SH-SY5Y (cell line): ENCODE measurements around the gene DISC1.

Experiments
- GATA2 ChIP-seq: IDR thresholded peaks from 2 replicates; pipeline ENCODE4 v1.6.1; 2011; ENCODE audit warnings: mild to moderate bottlenecking, low read depth, low read length
- GATA3 ChIP-seq: IDR thresholded peaks from 2 replicates; pipeline ENCODE4 v1.6.1; 2011; ENCODE audit warnings: low read depth, mild to moderate bottlenecking, low read length, moderate library complexity

DNA sequence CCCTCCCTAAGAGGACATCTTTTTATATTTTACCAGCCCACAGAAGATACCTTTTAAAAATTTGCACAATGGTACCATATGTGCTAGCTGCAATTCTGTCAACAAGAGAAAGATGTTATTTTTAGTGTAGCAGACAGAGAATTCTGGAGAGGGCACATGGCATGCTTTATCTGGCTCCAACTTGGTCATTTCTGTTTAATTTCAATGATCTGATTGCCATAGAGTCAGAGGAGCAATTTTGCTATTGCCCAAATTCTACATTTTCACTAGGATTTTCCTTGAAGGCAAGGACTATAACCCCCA is 17.3 kb downstream of the DISC1 start:
- no peak for TF ChIP-seq GATA2
- no peak for TF ChIP-seq GATA3
